Lower leg skin (tissue), 3 donors: Measurements from ENCODE around the gene INPP4B.

ENCODE experiments used
- CTCF ChIP-seq, 3 donors: fragments of 450-650 bp; IDR thresholded peaks; one replicate each; pipeline ENCODE4 v1.5.1; 2016; ENCODE audit warnings: antibody characterized with exemption in 3 of 3, mild to moderate bottlenecking in 3 of 3, moderate library complexity in 2 of 3
- POLR2A ChIP-seq, 2 donors: fragments of 450-650 bp; IDR thresholded peaks; one replicate each; pipeline ENCODE4 v1.6.1; 2016 to 2017; ENCODE audit warnings: antibody characterized with exemption in 2 of 2, mild to moderate bottlenecking in 1 of 2, moderate library complexity in 1 of 2

- TF ChIP-seq CTCF (IDR thresholded peaks at IDR 0.05), result no peak
- no peak for TF ChIP-seq POLR2A (IDR thresholded peaks at IDR 0.05)
These were observed 231.3 kb downstream of the INPP4B start for GRCh38 chr4:142614621-142615323.
